Endothelial cell of umbilical vein (primary cell): ENCODE data around the gene CCHCR1. TPM values are rescaled to one million over a fixed set of nuclear protein-coding genes. Genes with fewer than 3 reads are reported as not detected.
A peak's percentile ranks its signal among the peaks of the same experiment; 100 is the strongest.

Source experiments
- BruUV-seq: library from RNA; stranded (reverse); fragments of 400-500 nt; replicated peaks from 2 replicates; lab custom pipeline; 2021; lab: Mats Ljungman, UMichigan
- CTCF ChIA-PET: fragments of 300-600, 350-600 bp; sonication (Branson Sonifier 250); formaldehyde crosslinking; loops from one replicate; lab custom pipeline; 2021; ENCODE audit warnings: antibody characterized with exemption, inconsistent platforms; lab: Charles Lee
- POLR2A ChIA-PET: fragments of 300-600, 350-600 bp; sonication (Branson Sonifier 250); formaldehyde crosslinking; loops from one replicate; lab custom pipeline; 2021; ENCODE audit warnings: antibody characterized with exemption, inconsistent platforms; lab: Charles Lee
- DNase-seq: peaks from one replicate; pipeline ENCODE4 v3.0.0-alpha.2; 2011; ENCODE audit warnings: low read depth, low spot score
- FAIRE-seq: peaks from 2 replicates; lab custom pipeline; 2011; peaks lifted over from hg19 to GRCh38; lab: Jason Lieb, UNC
- H2AFZ ChIP-seq: 2 replicates; pipeline ENCODE4 v1.6.0; 2012; ENCODE audit warnings: low read depth, low read length, control low read depth, inconsistent platforms
- H3K27ac ChIP-seq: 2 replicates; pipeline ENCODE4 v1.5.1; 2011; ENCODE audit warnings: low read depth, mild to moderate bottlenecking, control low read depth, low read length, moderate library complexity; ENCODE audit not compliant: insufficient read depth
- H3K27me3 ChIP-seq, 2 experiments: 2 replicates each; pipeline versions ENCODE4 v1.6.0 to v1.6.1; 2011; ENCODE audit warnings: low read length in 2 of 2, mixed read lengths in 1 of 2; ENCODE audit not compliant: control insufficient read depth in 2 of 2, insufficient read depth in 2 of 2
- H3K36me3 ChIP-seq, 2 experiments: 2 replicates in 1 of 2; 3 replicates in 1 of 2; pipeline ENCODE4 v1.5.1; 2011; ENCODE audit warnings: low read length in 2 of 2, mild to moderate bottlenecking in 1 of 2, moderate library complexity in 1 of 2; ENCODE audit not compliant: control insufficient read depth in 2 of 2, insufficient read depth in 2 of 2; ENCODE audit errors: extremely low read depth in 1 of 2
- H3K4me1 ChIP-seq: 3 replicates; pipeline ENCODE4 v1.5.1; 2011; ENCODE audit warnings: mild to moderate bottlenecking, low read length; ENCODE audit not compliant: control insufficient read depth, insufficient read depth; ENCODE audit errors: extremely low read depth
- H3K4me2 ChIP-seq: 2 replicates; pipeline ENCODE4 v1.6.1; 2011; ENCODE audit warnings: low read length, control low read depth, mixed read lengths; ENCODE audit not compliant: insufficient read depth
- H3K4me3 ChIP-seq, 3 experiments: fragments of 200-600 bp in 1 of 3; sonication (generic), shearing (Covaris generic) in 1 of 3; replicated peaks in 1 of 3; 2 replicates each; pipeline ENCODE4 v1.5.1; 2011 to 2016; ENCODE audit warnings: control low read depth in 3 of 3, low read length in 3 of 3, mild to moderate bottlenecking in 2 of 3, inconsistent platforms in 1 of 3, low read depth in 1 of 3, moderate library complexity in 1 of 3; ENCODE audit not compliant: insufficient read depth in 1 of 3
- H3K79me2 ChIP-seq: 2 replicates; pipeline ENCODE4 v1.6.0; 2012; ENCODE audit warnings: low read length, inconsistent platforms; ENCODE audit not compliant: control insufficient read depth, insufficient read depth
- H3K9ac ChIP-seq: replicated peaks from 2 replicates; pipeline ENCODE3; 2011; ENCODE audit warnings: low read length, control low read depth; ENCODE audit not compliant: insufficient read depth; ENCODE audit errors: extremely low read depth
- H3K9me1 ChIP-seq: replicated peaks from 3 replicates; pipeline ENCODE4 v1.6.0; 2011; ENCODE audit warnings: mild to moderate bottlenecking, low read length; ENCODE audit not compliant: control insufficient read depth, insufficient read depth; ENCODE audit errors: extremely low read depth
- H3K9me3 ChIP-seq: replicated peaks from 2 replicates; pipeline ENCODE4 v1.5.1; 2012; ENCODE audit warnings: low read length, inconsistent platforms; ENCODE audit not compliant: control insufficient read depth, insufficient read depth
- H4K20me1 ChIP-seq: replicated peaks from 2 replicates; pipeline ENCODE3; 2011; ENCODE audit warnings: mild to moderate bottlenecking, low read length; ENCODE audit not compliant: control insufficient read depth, insufficient read depth; ENCODE audit errors: extremely low read depth
- CTCF ChIP-seq, 2 donors: IDR thresholded peaks; 1 replicate in 1 of 2; 2 replicates in 1 of 2; pipeline ENCODE4 v1.5.1; 2011; ENCODE audit warnings: low read length in 2 of 2, mild to moderate bottlenecking in 2 of 2, moderate library complexity in 2 of 2, control low read depth in 1 of 2, inconsistent platforms in 1 of 2, low read depth in 1 of 2; ENCODE audit not compliant: insufficient read depth in 1 of 2; ENCODE audit errors: extremely low read depth in 1 of 2
- FOS ChIP-seq: IDR thresholded peaks from 2 replicates; pipeline ENCODE4 v1.6.1; 2011; ENCODE audit warnings: mild to moderate bottlenecking, low read length, moderate library complexity, borderline replicate concordance; ENCODE audit not compliant: insufficient read depth
- dilution Hi-C: fragments of 300-500 bp; cut with MboI; formaldehyde crosslinking; loops from one replicate; pipeline ENCODE4 v1.15.0; 2019; ENCODE audit warnings: low sequenced_read_pairs; ENCODE audit not compliant: extremely low pct_ligation_motif_present
- intact Hi-C: fragments of 100-400 bp; cut with micrococcal nuclease; formaldehyde crosslinking; loops from one replicate; pipeline ENCODE4 v1.10.0; 2022
- polyA plus RNA-seq, 4 experiments: library from polyadenylated mRNA; depleted of rRNA in 3 of 4; stranded (reverse) in 3 of 4; unstranded in 1 of 4; fragments of >200 nt; gene quantifications; 2 replicates each; pipeline versions ENCODE4 v1.2.1 to v1.2.3, GENCODE V29; 2011 to 2012; ENCODE audit warnings: missing spikeins in 1 of 4
- total RNA-seq: library from RNA; stranded (reverse); gene quantifications from 2 replicates; pipeline ENCODE4 v1.2.3, GENCODE V29; 2021

CCHCR1 gene
- total and polyA plus RNA-seq, 2 donors (not counting 3 experiments of a cell fraction or from before 2014, with no cell fraction given) = 12.8 to 23.2 TPM

- dilution Hi-C loops = no loop called here
- H3K4me2 ChIP-seq = peak overlapping the region; percentile 97
- peak overlapping the region; percentile 23 for H3K27ac ChIP-seq
- peaks cover 15% of the 10 kb centered on the region for H3K79me2 ChIP-seq
- TSS peak; percentile 47 for BruUV-seq
- H2AFZ ChIP-seq = peak overlapping the region; percentile 86
- peak overlapping the region; percentile 68 for H3K9ac ChIP-seq
- H4K20me1 ChIP-seq = no peaks in the 10 kb centered on the region
- peak overlapping the region; percentile 62 to 90 (median 90) for H3K4me3 ChIP-seq
- DNase-seq = no peak
- no peaks in the 10 kb centered on the region for H3K9me3 ChIP-seq
- H3K27me3 ChIP-seq = no peaks in the 10 kb centered on the region
- intact Hi-C loops = loop anchor here (1.0 kb wide), 3 partner anchors 21 to 37 kb away; no protein-coding TSS in a partner anchor
- no peaks in the 10 kb centered on the region for H3K9me1 ChIP-seq
- CTCF ChIA-PET = interaction anchor here (0.7 to 3.7 kb wide), 13 partner anchors 10 to 331 kb away, joined by 3 to 16 read pairs (median 3); partner anchors contain the start of gene PSORS1C2
- no peak for TF ChIP-seq FOS
- peak in 1 of 2 donors; percentile 10 for TF ChIP-seq CTCF (IDR thresholded peaks at IDR 0.05; ENCODE audit: extremely low read depth in 1 of 2, insufficient read depth in 1 of 2, low read depth in 1 of 2, low read length in 2 of 2)
- no peaks in the 10 kb centered on the region for H3K36me3 ChIP-seq
- peaks cover 12% of the 10 kb centered on the region for H3K4me1 ChIP-seq
- FAIRE-seq = peak; percentile 49
- POLR2A ChIA-PET = interaction anchor here (1.3 kb wide), 1 partner anchor 11 kb away, joined by 3 read pairs; no protein-coding TSS in a partner anchor
Measured at GRCh38 chr6:31158863-31159855, 1.6 kb upstream of the CCHCR1 start.
